ENCODE data around the gene DYNC2I2. TPM values are rescaled to one million over a fixed set of nuclear protein-coding genes. Genes with fewer than 3 reads are reported as not detected.
A peak's percentile ranks its signal among the peaks of the same experiment; 100 is the strongest.

Gene DYNC2I2
- 10 to 100 TPM; 36.7 to 46.3 (median 43.7) TPM for total RNA-seq
- long read RNA-seq, donor 1, transcript WDR34-201 (9 exons, 1,755 nt) = major isoform, 62 of 99 reads
- long read RNA-seq, donor 1, partial matches to known transcripts = 16 of 99 reads
- long read RNA-seq, donor 1, other reads (novel, unspliced or antisense) = 21 of 99 reads
- long read RNA-seq, donor 2, transcript WDR34-201 (9 exons, 1,755 nt) = major isoform, 63 of 92 reads
- long read RNA-seq, donor 2, partial matches to known transcripts = 16 of 92 reads
- long read RNA-seq, donor 2, other reads (novel, unspliced or antisense) = 13 of 92 reads

DNA sequence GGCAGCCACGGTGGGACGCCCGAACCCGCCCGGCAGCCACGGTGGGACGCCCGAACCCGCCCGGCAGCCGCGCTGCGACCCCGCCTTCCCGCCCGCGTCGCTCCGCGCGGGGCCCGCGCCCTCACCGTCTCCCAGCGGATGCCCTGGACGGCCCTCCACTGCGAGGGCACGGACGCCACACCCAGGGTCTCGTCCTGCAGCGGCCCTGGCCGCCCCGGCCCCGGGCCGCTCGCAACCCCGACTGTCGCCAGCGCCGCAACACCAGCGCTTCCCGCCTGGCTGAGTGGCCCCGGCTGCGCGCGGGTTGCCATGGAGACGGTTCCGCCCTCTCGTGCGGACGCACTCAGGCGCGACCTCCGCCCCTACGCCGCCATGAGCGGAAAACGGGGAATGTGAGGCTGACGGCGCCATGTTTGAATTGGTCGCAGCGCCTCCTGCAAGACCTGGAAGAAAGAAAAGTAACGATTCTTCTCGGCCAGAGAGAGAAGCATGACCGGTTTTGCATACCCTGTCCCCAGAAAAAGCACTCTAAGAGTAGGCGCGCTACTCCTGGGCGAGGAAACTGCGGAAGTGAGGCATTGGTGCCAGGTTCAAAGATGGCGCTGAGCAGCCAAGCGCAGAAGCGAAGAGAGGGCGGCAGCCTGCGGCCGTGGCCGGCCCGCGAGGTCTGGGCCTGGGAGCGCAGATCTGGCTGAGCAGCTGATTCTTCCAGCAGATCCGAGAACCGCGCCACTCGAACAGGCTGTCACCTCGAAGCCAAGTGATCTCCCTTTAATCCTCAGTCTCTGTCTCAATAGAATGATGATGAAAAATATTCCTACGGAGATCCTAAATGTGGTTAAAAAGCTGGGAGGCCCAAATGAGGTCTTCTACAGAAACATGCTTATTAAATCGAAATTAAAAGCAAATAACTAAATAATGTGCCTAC lies at the start of gene DYNC2I2:
DYNC2I2 (minus strand) TSS at position 432 of the 928 bp plus-strand sequence; CDS start at position 311, 121 bp downstream.
- no peaks in the 10 kb centered on the region for H3K9me3 ChIP-seq
- ATAC-seq (peak; percentile 99), DNase-seq (peak; percentile 98)
- TF ChIP-seq CTCF (IDR thresholded peaks at IDR 0.05) = no peak
- H3K36me3 ChIP-seq (ENCODE audit: low read depth) = no peaks in the 10 kb centered on the region
- H3K4me1 ChIP-seq (ENCODE audit: low read depth) = no peaks in the 10 kb centered on the region
- H3K4me3 ChIP-seq = peak within 1 kb of the TSS; percentile 57
- intact Hi-C loops (cut with DNase I, micrococcal nuclease) = no loop called here

DNA sequence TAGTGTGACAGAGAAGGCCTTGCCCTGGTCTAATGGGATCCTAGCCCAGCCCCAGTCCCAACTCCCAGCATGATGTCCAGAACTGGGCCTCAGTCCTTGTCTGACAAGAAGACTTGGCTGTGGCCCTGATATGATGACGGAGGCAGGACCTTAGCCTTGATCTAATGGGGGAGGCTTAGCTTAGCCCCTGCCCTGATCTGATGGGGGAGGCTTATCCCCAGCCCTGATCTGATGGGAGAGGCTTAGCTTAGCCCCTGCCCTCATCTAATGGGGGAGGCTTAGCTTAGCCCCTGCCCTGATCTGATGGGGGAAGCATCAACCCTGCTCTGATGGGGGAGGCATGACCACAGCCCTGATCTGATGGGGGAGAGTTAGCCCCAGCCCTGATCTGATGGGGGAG lies 49.4 kb upstream of the DYNC2I2 start:
- H3K4me3 ChIP-seq = no peak overlapping the region
- no peak for ATAC-seq
- no peak for DNase-seq
- H3K4me1 ChIP-seq (ENCODE audit: low read depth) = peaks cover 4% of the 10 kb centered on the region
- H3K36me3 ChIP-seq (ENCODE audit: low read depth) = no peaks in the 10 kb centered on the region
- TF ChIP-seq CTCF (IDR thresholded peaks at IDR 0.05) = no peak
- no peaks in the 10 kb centered on the region for H3K9me3 ChIP-seq
- intact Hi-C loops (cut with DNase I, micrococcal nuclease) = no loop called here

GRCh38 chr9:128705051-128705965 lies 48.7 kb upstream of the DYNC2I2 start:
- no peak for TF ChIP-seq CTCF (IDR thresholded peaks at IDR 0.05)
- intact Hi-C loops (cut with DNase I, micrococcal nuclease) = no loop called here
- DNase-seq (peak in 2 of 3 donors; percentile 19 to 37), ATAC-seq (no peak)
- no peaks in the 10 kb centered on the region for H3K9me3 ChIP-seq
- H3K4me3 ChIP-seq = no peak overlapping the region
- H3K36me3 ChIP-seq (ENCODE audit: low read depth) = no peaks in the 10 kb centered on the region
- peaks cover 4% of the 10 kb centered on the region for H3K4me1 ChIP-seq (ENCODE audit: low read depth)

DNA sequence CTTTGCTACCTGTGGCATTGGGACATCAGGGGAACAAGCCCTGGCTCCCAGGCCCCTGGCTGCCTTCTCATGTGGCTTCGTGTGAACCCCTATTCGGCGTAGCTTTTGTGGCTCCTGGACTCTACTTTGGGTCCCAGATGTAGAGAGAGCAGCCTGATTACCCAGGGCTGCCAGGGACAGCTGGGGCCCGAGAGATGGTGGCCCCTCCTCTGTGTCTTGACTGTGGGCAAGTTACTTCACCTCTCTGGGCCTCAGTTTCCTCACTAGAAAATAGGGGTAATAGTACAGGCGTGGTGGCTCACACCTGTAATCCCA lies 47.7 kb upstream of the DYNC2I2 start:
- ATAC-seq = no peak
- Histone ChIP-seq H3K36me3 (ENCODE audit: low read depth) (no peaks in the 10 kb centered on the region), H3K4me3 (no peak overlapping the region), H3K9me3 (no peaks in the 10 kb centered on the region), H3K4me1 (ENCODE audit: low read depth) (peaks cover 4% of the 10 kb centered on the region)
- TF ChIP-seq CTCF (IDR thresholded peaks at IDR 0.05) = no peak
- no peak for DNase-seq
- intact Hi-C loops (cut with DNase I, micrococcal nuclease) = no loop called here

- Histone ChIP-seq H3K36me3 (ENCODE audit: low read depth) (no peaks in the 10 kb centered on the region), H3K9me3 (no peaks in the 10 kb centered on the region), H3K4me1 (ENCODE audit: low read depth) (peaks cover 4% of the 10 kb centered on the region), H3K4me3 (no peak overlapping the region)
- DNase-seq = peak in 2 of 3 donors; percentile 43 to 56
- intact Hi-C loops (cut with DNase I, micrococcal nuclease) = no loop called here
- ATAC-seq = no peak
- no peak for TF ChIP-seq CTCF (IDR thresholded peaks at IDR 0.05)
Observed at GRCh38 chr9:128703616-128704355, 47.1 kb upstream of the DYNC2I2 start.

Data from mucosa of descending colon (tissue), 3 donors.